Activated gamma-delta T cell treated with Interleukin-2 at 50 U/mL for 16 hours (primary cell): ENCODE results near the gene ZNF503.

Experiments
- DNase-seq: peaks from one replicate; pipeline ENCODE4 v3.0.0-alpha.2; 2020

ZNF503 gene

DNA sequence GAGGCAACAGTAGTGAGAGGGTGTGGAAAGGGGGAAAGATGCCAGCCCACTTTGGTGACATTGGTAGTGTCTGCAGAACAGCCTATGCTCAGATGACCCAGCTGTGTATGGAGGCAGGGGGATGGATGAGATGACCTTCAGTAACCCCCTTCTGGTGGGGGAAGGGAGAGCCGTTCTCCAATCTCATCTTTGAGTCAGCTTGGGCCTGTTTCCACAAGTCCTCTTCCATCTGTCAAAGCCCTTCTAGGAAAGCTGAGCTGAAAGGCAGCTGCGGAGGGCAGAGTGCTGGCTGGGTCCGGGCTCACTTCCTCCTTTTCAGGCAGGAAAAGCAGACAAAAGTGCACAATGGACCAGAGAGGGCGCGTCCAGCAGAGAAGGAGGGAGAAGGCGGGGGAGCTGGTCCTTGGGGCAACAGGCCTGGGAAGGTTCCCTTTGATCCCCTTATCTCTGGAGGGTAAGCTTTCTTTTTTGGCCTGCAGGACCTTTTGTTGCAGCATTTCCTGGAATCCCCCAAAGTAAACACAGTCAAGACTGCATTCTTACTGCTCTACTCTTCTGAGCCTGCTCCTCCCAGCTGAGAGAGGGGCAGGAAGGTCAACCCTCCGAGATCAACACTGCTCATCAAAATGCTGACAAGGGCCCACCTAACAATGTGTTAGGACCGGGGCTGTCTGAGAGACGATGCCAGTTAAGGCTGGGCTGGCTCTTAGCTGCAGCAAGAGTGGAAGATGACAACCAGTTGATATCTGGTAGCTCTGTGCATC is 28.6 kb upstream of the ZNF503 start:
- DNase-seq = no peak

GRCh38 chr10:75429159-75429827 is 27.7 kb upstream of the ZNF503 start:
- no peak for DNase-seq

DNA sequence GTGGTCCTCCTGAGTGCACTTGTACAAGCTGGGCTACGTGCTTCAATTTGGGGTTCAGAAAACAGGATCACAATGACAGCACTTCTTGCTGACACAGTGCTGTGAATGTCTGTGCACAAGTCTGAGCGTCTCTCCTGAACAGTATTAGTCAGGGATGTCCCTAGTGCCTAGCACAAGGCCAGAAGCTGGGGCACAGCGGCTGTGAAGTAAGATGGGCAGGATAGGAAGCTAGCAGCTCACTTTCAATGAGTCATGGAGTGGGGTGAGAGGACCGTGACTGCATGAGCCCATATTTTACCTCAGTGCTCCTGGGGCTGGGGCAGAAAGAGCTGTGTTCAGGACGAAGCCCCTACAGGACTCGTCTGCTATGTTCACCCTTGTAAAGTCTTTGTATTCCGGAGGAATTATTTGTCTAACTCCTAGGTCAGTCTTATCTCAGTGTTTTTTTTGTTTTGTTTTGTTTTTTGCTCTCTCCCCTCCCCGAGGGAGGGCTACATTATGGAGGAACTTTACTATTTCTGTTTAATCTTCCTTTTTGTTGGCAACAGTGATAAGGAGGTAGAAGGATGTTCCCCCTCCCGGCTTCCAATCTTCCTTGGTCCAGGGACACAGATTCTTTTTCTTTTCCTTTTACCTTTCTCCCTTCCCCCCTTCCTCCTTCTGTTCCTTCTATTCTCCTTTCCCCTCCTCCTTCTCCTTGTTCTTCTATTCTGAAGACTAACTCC is 27.0 kb upstream of the ZNF503 start:
- DNase-seq = no peak

DNA sequence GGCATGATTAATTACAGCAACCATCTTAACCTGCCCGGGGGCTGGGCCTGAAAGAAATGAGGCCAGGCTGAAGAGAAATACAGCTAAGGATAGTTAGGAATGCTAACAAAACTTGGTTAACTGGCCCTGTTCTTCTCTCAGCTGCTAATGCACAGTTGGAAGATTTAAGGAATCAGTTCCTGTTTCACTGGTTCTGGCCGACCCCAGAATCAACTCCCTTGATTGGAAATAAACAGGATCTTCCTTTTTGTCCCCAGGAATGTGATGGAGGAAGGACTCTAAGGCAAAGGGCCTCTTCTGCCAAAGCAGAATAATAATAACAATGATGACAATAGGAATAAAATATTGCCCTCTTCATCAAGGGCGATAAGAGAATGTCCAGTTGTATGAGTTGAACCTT is 26.4 kb upstream of the ZNF503 start:
- DNase-seq = no peak

DNA sequence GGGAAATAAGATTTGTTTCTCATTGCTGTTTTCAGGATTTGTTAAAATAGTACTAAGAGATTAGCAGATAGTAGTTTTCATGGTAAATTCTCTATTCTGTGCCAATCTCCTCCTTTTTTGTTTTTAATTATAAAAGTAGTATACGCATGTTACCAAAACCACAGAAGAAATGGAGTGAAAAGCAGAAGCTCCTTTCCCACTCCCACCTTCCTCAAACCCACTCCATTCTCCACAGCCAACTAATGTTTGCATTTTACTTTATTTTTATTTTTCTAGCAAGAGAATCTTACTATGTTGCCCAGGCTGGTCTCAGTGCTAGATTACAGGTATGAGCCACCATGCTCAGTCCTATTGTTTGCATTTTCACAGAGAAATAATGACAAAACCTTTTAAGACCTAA is 25.3 kb upstream of the ZNF503 start:
- no peak for DNase-seq

DNA sequence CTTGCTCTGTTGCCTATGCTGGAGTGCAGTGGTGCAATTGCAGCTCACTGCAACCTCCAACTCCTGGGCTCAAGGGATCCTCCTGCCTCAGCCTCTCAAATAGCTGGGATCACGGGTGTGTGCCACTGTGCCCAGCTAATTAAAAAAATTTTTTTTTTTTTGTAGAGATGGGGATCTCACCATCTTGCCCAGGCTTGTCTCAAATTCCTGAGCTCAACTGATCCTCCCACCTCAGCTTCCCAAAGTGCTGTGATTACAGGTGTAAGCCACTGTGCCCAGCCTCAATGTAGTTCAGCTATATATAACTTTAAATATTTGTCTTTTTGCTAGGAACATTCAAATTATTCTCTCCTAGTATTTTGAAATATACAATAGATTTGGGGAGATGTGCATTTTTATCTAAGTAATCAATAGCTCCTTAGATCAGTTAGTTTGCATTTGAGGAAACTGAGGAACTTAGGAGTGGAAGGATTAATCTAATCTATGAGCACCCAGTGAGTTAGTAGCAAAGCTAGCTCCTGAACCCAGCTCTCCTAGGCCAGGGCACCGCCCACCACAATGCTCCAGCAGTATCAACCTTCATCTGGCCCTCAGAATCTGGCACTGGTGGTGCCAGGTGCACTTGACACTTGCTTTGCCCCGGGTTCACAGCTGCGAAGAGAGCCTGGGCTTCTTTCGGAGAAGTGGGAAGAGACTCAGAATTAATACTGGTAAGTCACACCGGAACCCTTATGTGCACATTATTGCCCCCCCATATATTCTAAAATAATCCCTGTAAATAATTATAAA is 23.9 kb upstream of the ZNF503 start:
- DNase-seq = no peak

GRCh38 chr10:75424571-75424970 is 23.0 kb upstream of the ZNF503 start:
- no peak for DNase-seq

GRCh38 chr10:75422913-75423312 is 21.3 kb upstream of the ZNF503 start:
- no peak for DNase-seq

- no peak for DNase-seq
Measured at GRCh38 chr10:75418712-75419111, 17.1 kb upstream of the ZNF503 start.

DNA sequence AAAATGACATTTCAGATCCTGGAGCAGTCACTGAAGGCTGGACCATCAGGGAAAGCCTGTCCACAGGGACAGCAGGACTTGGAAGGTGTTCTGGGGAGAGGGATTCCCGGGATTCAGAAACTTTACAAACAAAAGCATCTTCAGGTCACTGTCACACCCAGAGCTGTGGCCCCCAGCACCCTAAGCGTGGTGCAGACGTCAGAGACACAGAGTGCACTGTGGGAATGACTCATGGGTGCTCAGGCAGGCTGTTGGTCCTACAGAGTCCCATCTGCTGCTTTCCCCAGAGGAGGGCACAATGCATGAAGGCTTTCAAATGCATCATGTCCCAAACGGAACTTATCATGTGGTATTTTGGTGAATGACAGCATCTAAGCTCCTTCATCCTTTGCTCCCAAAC is 16.7 kb upstream of the ZNF503 start:
- DNase-seq = no peak

DNA sequence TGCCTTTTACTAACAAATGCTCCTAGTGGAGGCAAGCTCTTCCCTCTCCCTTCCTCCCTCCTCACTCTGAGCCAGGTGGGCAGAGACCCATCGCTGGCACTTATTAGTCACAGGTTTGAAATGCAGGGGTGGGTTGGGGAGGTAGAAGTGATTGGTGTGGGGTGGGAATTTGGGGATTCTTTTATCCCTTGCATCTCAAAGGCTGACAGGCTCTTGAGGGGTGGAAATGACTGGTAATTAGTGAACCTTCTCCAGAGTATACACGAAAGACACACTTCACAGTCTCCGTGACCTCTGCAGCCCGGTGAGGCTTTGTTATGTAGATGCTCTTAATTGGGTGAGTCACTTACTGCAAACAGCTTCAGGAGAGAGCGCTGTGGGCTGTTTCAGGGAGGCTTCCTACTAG is 16.0 kb upstream of the ZNF503 start:
- no peak for DNase-seq

DNA sequence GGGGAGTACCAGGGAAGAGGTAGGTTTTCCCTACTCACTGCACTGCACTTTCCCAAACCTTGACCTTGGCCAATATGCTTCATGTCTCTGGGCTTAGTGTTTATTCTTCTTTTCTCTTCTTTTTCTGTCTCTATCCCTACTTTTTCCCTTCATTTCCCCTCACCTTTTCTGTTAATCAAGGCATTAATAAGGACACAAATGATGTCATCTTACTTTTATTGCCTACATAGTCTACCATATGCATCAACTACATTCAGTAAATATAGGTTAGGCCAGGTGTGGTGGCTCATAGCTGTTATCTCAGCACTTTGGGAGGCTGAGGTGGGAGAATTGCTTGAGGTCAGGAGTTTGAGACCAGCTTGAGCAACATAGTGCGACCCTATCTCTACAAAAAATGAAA is 13.0 kb upstream of the ZNF503 start:
- DNase-seq = no peak

- no peak for DNase-seq
Measured at GRCh38 chr10:75410132-75411005, 8.8 kb upstream of the ZNF503 start.

- DNase-seq = no peak
Measured at GRCh38 chr10:75408911-75409885, 7.6 kb upstream of the ZNF503 start.

GRCh38 chr10:75408509-75408875 is 6.9 kb upstream of the ZNF503 start:
- DNase-seq = no peak

DNA sequence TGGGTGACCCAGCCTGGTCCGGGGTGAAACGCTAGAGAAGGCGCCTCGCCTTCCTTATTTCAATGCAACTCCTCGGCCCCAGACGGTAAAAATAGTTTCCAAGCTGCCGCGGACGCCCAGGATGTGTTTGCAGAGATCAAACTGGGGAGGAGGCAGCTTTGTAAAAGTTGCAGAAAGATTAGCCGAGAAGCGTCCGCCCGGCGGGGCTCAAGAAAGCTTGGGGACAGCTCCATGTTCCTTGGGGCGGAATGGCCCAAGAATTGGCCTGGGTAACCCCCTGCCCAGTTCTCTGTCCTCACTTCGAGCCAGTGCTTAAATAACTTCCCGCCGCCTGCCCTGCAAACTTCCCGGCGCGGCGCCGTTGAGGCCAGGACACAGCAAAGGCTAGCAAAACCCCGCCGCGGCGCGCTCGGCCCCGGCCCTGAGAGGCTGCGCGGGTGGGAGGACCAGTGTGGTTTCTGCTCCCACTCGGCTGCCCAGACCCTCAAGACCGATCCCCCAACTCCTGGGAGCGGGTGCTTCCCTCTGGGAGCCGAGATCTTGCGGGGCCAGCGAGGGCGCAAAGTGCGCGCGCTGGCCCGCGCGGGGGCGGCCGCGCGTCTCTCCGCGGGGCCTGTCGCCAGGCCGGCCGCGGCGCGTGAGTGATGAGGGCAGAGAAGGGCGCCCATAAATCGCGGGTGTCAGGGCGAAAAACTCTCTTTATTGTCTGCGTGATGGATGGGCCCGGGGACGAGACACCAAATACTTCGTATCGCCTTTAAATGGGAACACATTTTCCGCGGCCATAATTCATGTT is 6.3 kb upstream of the ZNF503 start:
- DNase-seq = no peak

GRCh38 chr10:75407224-75407712 is 5.7 kb upstream of the ZNF503 start:
- DNase-seq = no peak

- DNase-seq = no peak
Measured at GRCh38 chr10:75406462-75407223, 5.1 kb upstream of the ZNF503 start.
